GM12872 (cell line): ENCODE measurements around the gene ENDOV.

Experiments used
- TF ChIP-seq, protein P1 (sequence below): IDR thresholded peaks from 3 replicates; pipeline ENCODE4 v1.5.1; 2011; ENCODE audit warnings: low read depth, mild to moderate bottlenecking, low read length, moderate library complexity; ENCODE audit not compliant: insufficient read depth

The ENDOV gene

DNA sequence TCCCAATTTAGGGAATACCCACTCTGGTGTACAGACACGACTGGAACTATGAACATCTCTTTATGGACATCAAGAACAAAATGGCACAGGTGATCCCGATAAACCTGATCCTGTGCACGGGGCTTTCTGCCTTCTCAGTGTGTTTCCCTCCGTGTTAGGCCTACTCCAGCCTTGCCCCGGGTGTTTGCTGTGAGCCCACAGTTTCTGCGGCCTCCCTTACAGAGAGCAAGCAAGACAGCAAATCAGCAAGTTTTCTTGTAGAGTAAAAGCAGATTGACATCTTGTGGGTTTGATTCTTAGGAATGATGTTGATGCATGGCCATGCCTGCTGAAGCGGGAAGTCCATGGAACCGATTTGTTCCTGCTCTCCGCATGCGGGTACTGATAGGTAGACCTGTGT lies 26.4 kb upstream of the ENDOV start:
- TF ChIP-seq, protein P1, sequence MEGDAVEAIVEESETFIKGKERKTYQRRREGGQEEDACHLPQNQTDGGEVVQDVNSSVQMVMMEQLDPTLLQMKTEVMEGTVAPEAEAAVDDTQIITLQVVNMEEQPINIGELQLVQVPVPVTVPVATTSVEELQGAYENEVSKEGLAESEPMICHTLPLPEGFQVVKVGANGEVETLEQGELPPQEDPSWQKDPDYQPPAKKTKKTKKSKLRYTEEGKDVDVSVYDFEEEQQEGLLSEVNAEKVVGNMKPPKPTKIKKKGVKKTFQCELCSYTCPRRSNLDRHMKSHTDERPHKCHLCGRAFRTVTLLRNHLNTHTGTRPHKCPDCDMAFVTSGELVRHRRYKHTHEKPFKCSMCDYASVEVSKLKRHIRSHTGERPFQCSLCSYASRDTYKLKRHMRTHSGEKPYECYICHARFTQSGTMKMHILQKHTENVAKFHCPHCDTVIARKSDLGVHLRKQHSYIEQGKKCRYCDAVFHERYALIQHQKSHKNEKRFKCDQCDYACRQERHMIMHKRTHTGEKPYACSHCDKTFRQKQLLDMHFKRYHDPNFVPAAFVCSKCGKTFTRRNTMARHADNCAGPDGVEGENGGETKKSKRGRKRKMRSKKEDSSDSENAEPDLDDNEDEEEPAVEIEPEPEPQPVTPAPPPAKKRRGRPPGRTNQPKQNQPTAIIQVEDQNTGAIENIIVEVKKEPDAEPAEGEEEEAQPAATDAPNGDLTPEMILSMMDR: no peak

DNA sequence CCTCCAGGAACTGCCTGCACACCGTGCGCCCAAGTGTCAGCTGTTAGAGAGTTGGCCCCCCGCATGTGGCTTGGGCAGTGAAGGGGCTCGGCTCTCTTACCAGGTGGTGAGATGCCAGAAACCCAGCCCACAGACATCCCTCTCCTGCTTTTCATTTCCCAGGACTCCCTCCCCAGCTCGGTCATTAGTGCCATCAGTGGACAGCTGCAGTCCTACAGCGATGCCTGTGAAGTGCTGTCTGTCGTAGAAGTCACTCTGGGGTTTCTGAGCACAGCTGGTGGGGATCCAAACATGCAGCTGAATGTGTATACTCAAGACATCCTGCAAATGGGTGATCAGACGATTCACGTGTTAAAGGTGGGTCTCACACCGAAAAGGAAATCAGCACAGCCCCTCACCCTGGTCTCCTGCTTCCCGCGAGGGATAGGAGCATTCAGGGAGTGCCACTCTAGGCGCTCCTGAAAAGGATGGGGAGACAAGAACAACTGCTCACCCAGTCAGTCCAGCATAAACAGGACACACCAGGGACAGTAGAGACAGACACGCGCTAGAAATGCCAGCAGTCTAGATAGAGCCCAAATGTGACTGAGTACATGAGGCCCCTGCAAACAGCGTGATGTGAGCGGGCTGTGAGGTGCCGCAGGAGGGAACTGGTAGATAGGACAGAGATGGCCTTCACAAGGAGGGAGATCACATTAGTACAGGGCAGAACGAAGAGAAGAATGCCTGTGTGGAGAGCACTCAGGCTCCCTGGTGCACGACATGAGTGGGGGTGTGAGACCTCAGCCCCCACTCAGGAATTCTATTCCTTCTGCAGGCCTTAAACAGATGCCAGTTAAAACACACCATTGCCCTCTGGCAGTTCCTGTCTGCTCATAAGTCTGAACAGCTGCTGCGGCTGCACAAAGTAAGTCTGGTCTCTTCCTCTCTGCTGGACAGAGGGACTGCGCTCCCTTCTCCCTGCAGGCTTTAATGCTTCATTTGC lies 25.7 kb upstream of the ENDOV start:
- TF ChIP-seq, protein P1: no peak

DNA sequence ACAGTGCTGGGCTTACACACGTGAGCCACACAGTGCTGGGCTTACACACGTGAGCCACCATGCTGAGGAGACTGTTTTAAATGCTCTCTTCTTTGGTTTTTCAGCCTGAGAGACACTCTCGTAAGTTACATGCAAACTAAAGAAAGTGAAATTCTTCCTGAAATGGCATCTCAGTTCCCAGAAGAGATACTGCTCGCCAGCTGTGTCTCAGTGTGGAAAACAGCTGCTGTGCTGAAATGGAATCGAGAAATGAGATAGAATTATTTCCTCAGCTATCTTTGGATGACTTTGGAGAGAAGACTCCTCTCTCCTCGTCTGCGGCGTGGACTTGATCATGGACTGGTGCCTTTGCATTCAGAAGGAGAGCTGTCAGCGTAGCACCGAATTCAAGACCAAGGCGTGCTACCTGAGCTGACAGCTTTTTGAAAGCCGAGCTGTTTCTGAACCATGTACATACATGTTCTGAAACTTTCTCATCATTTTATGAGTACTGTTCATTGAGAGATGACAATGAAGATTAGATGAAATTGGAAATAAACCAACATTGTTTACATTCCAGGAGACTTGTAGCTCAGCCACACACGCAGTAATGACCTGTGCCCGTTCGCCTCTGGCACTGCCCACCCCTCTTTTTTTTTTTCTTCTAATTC lies 21.6 kb upstream of the ENDOV start:
- TF ChIP-seq, protein P1: no peak

DNA sequence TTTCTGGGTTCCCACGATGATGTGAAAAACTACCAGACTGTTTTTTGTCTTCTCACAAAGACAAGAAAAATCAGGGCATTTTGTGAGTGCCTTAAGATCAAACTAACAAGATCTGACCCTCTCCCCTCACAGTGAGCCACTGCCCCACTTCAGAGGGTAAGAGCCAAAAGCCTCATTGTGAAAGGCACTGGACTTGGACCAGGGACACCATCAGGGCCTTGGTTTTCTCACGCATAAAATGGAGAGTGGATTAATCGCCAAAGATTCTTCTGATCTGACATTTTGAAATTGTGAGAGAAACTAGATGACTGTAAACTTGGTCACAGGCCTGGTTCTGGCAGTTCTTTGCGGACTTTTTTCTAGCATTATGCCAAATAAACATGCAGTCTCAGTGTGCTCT lies 21.0 kb upstream of the ENDOV start:
- TF ChIP-seq, protein P1: no peak

DNA sequence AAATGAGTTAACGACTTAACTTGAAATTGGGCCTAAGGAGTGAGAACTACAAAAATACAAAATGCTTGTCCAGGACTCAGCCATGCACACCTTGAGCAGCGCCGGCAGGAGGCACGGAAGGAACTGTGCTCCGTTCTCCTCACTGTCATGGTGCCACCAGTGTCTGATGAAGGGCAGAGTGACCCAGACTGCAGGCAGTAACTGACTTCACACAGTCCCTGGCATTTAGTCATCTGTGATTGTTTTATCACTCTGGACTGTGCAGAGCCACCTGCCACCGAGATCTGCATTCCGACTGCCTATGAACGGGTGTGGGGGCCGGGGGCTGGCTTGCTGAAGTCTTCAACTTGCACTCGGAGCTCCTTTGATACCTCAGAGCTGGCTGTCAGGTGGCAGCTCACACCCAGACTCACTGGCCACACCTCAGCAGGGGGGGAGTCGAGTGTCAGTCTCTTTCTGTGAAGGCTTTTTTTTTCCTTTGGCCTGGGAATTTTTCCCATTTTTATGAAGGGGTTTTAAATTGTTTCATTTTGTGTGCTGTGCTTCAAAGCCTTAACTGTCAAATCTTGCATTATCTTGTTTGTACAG lies 20.2 kb upstream of the ENDOV start:
- TF ChIP-seq, protein P1: no peak

DNA sequence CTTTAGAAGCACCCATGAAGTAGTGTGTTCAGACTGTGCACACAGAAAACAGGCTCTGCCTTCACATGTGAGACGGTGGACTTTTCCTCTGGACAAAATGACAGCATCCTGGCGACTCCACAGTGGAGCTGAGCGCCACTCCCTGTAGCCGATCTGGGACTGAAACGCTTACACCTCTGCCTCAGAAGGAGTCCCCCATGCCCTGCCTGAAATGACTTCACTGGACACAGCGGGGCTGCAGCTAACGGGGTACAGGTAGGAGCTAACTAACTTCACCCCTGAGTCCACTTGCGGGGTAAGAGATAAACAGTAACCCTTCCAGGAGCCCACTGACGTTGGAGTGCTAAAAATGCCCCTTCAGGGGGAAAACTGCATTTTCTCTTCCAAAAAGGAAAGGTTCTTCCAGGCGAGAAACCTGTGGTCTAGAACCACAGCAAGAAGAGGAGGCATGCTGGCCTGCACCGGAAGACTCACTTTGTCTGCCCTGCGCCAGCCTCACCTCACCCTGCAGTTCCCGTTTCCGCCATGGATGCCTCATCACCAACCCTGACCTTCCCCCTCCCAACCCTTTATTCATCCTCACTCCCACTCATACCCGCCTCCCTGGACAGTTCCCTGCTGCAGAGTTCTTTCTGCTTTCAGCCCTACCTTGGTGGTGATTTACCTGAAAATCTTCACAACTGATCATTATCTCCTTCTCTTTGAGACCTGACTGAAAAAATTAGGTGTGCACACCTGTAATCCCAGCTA lies 19.4 kb upstream of the ENDOV start:
- TF ChIP-seq, protein P1: no peak
